GM19455 (cell line): Measurements from ENCODE around the gene CDH23.
A peak's percentile ranks its signal among the peaks of the same experiment; 100 is the strongest.

Experiments used
- ATAC-seq: cut with Tn5 transposase; IDR thresholded peaks from one replicate; pipeline ENCODE4 v1.9.1; 2021; ENCODE audit not compliant: unreplicated experiment

The CDH23 gene

GRCh38 chr10:71727738-71728737 is 331.3 kb downstream of the CDH23 start:
- peak; percentile 60 for ATAC-seq

DNA sequence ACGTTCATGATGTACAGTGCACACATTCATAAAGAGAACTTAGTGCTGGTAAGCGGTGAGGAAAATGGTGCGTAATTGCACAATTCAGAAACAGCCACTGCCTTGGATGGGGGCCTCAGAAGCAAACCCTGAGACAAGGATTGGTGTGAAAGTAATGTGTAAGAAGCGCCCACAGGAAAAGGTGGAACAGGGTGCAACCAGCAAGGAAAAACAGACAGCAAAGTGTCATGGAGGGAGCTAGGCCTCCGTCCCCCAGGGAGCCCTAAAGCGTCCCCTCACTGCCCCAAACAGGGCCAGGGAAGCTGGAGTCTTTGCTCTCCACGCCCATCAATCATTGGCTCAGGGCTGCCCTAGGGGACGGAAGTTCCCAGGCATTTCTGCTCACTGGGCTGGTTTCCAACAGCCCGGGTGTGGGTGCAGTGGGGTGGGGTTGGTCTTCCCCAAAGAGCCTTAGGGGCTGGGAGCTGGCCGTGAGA is 332.5 kb downstream of the CDH23 start:
- no peak for ATAC-seq

DNA sequence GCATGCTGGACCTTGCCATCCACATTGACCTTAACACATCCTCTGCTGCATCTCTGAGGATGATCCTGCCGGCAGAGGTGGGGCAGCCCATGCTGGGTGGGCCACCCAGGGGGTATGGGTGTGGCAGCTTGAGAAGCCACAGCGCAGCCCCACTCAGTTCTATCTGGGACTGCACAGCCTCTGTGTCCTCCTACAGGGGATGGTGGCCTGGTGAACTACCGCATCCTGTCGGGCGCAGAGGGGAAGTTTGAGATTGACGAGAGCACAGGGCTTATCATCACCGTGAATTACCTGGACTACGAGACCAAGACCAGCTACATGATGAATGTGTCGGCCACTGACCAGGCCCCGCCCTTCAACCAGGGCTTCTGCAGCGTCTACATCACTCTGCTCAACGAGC is 335.1 kb downstream of the CDH23 start:
- ATAC-seq, result no peak

GRCh38 chr10:71734797-71735196 is 338.1 kb downstream of the CDH23 start:
- ATAC-seq, result no peak

GRCh38 chr10:71735709-71736569 is 339.2 kb downstream of the CDH23 start:
- no peak for ATAC-seq

GRCh38 chr10:71736570-71736952 is 339.8 kb downstream of the CDH23 start:
- no peak for ATAC-seq

DNA sequence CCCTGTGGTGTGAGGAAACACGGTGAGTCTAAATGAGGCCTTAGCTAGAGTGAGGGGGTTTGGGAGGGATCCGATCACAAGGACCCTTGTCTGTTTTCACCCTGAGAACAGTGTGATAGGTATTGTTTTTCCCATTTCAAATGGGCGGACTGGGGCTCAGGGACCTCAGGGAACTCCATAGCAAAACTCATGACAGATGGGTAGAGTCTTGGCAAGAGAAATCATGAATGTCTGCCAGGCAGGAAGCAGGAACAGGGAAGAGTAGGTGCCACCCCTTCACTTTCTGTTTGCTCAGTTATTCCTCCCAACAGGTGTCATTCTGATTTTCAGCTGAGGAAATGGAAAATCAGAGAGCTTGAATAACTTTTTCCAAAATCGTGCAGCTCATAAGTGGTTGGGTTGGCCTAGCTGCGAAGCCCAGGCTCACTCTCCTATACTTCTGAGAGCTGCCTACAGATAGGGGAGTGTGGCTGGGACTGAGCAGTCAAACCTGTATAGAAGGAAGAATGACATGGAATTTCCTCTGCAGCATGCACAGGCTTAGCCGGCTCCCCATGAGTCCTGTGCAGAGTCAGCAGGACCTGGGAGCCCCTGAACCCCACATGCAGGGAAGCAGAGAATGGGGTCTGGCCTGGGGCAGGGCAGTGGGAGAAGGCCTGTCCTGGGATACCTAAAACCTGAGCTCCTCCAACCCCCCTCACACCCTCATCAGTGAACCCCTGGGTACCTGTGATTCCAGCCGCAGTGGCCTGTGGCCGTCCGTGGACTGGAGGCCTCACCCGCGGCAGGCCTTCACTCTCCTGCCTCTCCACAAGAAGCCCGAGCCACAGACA is 340.5 kb downstream of the CDH23 start:
- no peak for ATAC-seq

GRCh38 chr10:71737834-71738197 is 341.1 kb downstream of the CDH23 start:
- no peak for ATAC-seq

DNA sequence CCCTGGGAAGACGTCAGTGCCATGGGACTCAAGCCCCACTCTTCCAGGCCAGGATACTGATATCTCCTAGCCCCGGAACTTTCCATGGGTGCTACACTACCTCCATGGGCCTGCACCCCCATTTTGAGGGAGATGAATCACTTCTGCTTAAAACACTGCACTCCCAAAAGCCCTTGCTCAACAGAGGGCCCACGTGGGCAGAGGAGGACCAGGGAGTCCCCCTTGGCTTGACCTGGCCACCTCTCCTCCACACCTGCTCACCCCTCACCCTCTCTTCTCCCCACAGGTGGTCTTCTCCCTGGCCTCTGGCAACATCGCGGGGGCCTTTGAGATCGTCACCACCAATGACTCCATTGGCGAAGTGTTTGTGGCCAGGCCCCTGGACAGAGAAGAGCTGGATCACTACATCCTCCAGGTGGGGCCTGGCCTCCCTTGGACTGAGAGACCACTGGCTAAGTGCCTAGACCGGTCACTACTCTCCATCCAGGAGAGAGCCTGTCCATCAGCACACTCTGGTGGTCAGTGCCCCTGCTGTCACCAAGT is 342.7 kb downstream of the CDH23 start:
- no peak for ATAC-seq

GRCh38 chr10:71740069-71740653 is 343.4 kb downstream of the CDH23 start:
- ATAC-seq, result no peak

DNA sequence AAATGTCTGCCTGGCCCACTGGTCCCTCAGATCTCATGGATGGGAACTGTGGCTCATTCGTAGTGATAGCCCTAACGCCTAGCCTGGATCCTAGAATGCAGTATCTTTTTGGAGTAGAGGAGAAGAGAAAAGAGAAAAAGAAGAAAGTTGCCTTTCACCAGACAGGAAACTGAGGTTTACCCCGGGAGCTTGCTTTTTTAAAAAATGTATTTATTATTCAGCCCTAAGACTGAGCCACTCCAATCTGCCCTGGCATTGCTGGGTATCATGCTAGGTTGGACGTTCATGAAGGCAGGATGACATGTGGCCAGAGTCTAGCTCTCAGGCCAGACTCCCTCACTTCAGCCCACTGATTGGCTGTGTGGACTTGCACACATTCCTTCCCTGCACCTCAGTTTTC is 344.3 kb downstream of the CDH23 start:
- no peak for ATAC-seq

GRCh38 chr10:71741671-71742070 is 345.0 kb downstream of the CDH23 start:
- no peak for ATAC-seq

- ATAC-seq, result no peak
These were observed 345.8 kb downstream of the CDH23 start for GRCh38 chr10:71742301-71743088.

DNA sequence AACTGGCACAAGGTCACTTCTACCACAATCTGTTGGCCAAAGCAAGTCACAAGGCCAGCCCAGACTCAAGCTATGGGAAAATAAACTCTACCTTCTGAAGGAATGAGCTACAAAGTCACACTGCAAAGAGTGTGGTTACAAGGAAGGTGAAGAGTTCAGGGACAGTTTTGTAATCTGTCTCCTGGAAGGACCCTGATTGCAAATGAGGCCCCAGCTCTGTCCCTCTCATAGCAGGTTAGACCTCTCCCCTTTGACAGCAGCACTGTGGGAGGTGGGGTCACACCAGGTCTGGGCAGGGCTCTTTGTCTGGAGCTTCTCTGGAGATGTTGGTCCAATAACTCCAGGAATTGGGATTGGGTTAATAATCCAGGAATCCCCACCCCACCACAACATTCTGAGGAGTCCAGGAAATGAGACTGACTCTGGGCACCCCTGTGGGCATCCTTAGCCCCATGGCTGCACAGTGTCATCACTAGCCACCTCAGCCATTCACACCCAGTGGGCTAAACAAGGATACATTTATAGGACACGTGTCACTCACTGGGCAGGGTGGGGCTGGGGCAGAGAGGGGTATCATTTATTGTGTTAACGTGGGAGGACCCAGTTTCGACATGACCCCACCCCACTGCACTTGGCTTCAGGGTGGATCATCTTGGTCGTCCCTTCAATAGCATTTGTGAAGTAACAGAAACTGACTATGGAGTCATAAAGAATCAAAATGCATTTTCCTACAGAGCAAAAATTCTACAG is 346.5 kb downstream of the CDH23 start:
- no peak for ATAC-seq

GRCh38 chr10:71743866-71744265 is 347.1 kb downstream of the CDH23 start:
- ATAC-seq, result no peak

DNA sequence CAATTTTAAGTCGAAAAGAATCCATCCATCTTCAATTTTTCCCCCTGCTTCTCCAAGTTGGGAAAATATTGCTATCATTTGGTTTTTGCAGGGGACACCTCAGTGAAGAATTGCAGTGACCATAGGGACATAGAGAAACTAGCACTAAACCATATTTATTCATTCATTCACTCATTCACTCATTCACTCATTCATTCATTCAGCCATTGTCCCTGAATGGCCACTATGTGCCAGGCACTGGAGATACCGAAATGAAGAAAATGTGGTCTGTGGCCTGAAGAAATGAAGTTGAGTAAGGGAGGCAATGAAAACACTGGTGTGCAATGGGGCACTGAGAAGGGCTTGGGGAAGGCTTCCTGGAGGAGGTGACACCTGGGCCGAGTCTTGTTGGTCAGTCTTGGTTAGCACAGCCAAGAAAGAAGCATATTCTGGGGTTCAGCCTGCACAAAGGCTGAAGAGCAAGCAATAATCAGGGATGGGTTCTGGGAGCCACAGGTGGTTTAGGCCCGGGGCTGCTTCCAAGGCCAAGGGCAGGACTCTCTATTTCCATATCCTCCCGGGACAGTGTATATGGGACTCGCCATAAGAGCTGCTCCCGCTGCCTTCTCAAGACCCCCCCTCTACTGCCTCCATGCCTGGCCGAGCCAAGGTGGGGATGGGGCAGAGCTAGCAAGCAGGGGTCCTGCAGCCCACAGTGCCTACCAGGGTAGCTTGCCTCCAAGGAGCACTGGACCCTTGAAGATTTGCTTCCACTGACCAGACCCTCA is 348.4 kb downstream of the CDH23 start:
- no peak for ATAC-seq

- ATAC-seq, result no peak
These were observed 349.0 kb downstream of the CDH23 start for GRCh38 chr10:71745664-71746250.
